ENCODE measurements around the gene E2F8.

E2F8 gene

DNA sequence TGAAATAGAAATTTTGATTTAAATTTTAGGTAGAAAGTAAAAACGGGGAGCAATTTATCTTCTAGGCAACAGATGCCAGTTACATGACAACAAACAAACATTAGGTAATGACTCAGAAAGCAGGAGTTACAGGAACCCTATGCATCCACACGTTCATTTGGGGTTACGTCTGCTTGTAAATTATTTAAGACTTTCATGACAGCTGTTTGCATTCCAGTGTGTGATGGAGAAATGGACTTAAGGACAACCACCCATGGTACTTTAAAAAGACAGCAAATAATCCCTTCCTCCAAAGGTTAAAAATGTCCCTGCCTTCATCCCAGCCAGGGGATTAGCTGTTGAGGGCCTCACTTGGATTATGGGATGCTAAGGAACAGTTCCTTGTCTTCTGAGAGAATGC, 11.8 kb downstream of the E2F8 start:
- TF ChIP-seq, protein P1, sequence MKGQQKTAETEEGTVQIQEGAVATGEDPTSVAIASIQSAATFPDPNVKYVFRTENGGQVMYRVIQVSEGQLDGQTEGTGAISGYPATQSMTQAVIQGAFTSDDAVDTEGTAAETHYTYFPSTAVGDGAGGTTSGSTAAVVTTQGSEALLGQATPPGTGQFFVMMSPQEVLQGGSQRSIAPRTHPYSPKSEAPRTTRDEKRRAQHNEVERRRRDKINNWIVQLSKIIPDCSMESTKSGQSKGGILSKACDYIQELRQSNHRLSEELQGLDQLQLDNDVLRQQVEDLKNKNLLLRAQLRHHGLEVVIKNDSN (IDR thresholded peaks at IDR 0.05), result no peak
- no peak for TF ChIP-seq RAD21 (IDR thresholded peaks at IDR 0.05; ENCODE audit: low read depth)
- no peak for TF ChIP-seq YY1 (IDR thresholded peaks at IDR 0.05; ENCODE audit: low read depth)
- TF ChIP-seq NFIC (IDR thresholded peaks at IDR 0.05), result no peak
- TF ChIP-seq, protein P2, sequence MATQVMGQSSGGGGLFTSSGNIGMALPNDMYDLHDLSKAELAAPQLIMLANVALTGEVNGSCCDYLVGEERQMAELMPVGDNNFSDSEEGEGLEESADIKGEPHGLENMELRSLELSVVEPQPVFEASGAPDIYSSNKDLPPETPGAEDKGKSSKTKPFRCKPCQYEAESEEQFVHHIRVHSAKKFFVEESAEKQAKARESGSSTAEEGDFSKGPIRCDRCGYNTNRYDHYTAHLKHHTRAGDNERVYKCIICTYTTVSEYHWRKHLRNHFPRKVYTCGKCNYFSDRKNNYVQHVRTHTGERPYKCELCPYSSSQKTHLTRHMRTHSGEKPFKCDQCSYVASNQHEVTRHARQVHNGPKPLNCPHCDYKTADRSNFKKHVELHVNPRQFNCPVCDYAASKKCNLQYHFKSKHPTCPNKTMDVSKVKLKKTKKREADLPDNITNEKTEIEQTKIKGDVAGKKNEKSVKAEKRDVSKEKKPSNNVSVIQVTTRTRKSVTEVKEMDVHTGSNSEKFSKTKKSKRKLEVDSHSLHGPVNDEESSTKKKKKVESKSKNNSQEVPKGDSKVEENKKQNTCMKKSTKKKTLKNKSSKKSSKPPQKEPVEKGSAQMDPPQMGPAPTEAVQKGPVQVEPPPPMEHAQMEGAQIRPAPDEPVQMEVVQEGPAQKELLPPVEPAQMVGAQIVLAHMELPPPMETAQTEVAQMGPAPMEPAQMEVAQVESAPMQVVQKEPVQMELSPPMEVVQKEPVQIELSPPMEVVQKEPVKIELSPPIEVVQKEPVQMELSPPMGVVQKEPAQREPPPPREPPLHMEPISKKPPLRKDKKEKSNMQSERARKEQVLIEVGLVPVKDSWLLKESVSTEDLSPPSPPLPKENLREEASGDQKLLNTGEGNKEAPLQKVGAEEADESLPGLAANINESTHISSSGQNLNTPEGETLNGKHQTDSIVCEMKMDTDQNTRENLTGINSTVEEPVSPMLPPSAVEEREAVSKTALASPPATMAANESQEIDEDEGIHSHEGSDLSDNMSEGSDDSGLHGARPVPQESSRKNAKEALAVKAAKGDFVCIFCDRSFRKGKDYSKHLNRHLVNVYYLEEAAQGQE (IDR thresholded peaks at IDR 0.05; ENCODE audit: low read depth), result no peak
- TF ChIP-seq TAF1 (IDR thresholded peaks at IDR 0.05; ENCODE audit: low read depth), result no peak
- no peak for TF ChIP-seq FOXM1 (IDR thresholded peaks at IDR 0.05; ENCODE audit: borderline replicate concordance, low read depth)
- TF ChIP-seq CEBPB (IDR thresholded peaks at IDR 0.05), result no peak
- TF ChIP-seq TCF12 (IDR thresholded peaks at IDR 0.05; ENCODE audit: low read depth), result no peak
- TF ChIP-seq MAX (IDR thresholded peaks at IDR 0.05), result no peak
- no peak for TF ChIP-seq TEAD4 (IDR thresholded peaks at IDR 0.05)
- TF ChIP-seq ZBTB7A (IDR thresholded peaks at IDR 0.05; ENCODE audit: low read depth), result no peak
- TF ChIP-seq EP300 (IDR thresholded peaks at IDR 0.05; ENCODE audit: borderline replicate concordance), result no peak
- TF ChIP-seq EGR1 (IDR thresholded peaks at IDR 0.05), result no peak
- no peak for TF ChIP-seq CREB1 (IDR thresholded peaks at IDR 0.05; ENCODE audit: low read depth)

- TF ChIP-seq EGR1 (IDR thresholded peaks at IDR 0.05), result no peak
- TF ChIP-seq CREB1 (IDR thresholded peaks at IDR 0.05; ENCODE audit: low read depth), result no peak
- TF ChIP-seq NFIC (IDR thresholded peaks at IDR 0.05), result no peak
- no peak for TF ChIP-seq EP300 (IDR thresholded peaks at IDR 0.05; ENCODE audit: borderline replicate concordance)
- TF ChIP-seq, protein P1 (IDR thresholded peaks at IDR 0.05), result no peak
- no peak for TF ChIP-seq TAF1 (IDR thresholded peaks at IDR 0.05; ENCODE audit: low read depth)
- TF ChIP-seq, protein P2 (IDR thresholded peaks at IDR 0.05; ENCODE audit: low read depth), result no peak
- TF ChIP-seq YY1 (IDR thresholded peaks at IDR 0.05; ENCODE audit: low read depth), result no peak
- no peak for TF ChIP-seq FOXM1 (IDR thresholded peaks at IDR 0.05; ENCODE audit: borderline replicate concordance, low read depth)
- no peak for TF ChIP-seq CEBPB (IDR thresholded peaks at IDR 0.05)
- TF ChIP-seq ZBTB7A (IDR thresholded peaks at IDR 0.05; ENCODE audit: low read depth), result no peak
- no peak for TF ChIP-seq TEAD4 (IDR thresholded peaks at IDR 0.05)
Observed at GRCh38 chr11:19226378-19227195, 14.2 kb downstream of the E2F8 start.

GRCh38 chr11:19225581-19225980, 15.2 kb downstream of the E2F8 start:
- TF ChIP-seq CREB1 (IDR thresholded peaks at IDR 0.05; ENCODE audit: low read depth), result no peak
- no peak for TF ChIP-seq ZBTB7A (IDR thresholded peaks at IDR 0.05; ENCODE audit: low read depth)

DNA sequence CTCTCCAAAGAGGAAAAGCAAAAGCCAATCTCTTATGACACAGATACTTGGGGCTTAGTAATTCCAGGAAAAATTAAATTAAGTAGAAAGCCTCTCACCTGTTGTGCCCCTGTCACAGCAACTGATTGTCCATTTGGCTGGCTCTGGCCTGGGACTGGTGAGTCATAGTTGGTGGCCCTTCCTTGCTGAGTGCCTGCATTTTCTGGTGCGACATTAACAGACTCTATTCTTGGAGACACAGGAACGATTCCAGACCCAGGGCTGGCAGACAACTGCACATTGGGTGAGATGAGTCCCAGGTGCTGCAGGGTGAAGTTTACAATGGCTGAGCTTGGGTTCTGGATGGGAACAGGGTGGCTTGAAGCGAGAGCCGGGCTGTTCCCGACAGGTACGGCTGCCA, 15.6 kb downstream of the E2F8 start:
- TF ChIP-seq FOXM1 (IDR thresholded peaks at IDR 0.05; ENCODE audit: borderline replicate concordance, low read depth) (no peak), TAF1 (IDR thresholded peaks at IDR 0.05; ENCODE audit: low read depth) (no peak), TCF12 (IDR thresholded peaks at IDR 0.05; ENCODE audit: low read depth) (no peak), NFIC (IDR thresholded peaks at IDR 0.05) (no peak), CREB1 (IDR thresholded peaks at IDR 0.05; ENCODE audit: low read depth) (no peak), CEBPB (IDR thresholded peaks at IDR 0.05) (no peak), ZBTB7A (IDR thresholded peaks at IDR 0.05; ENCODE audit: low read depth) (no peak), EGR1 (IDR thresholded peaks at IDR 0.05) (no peak), TEAD4 (IDR thresholded peaks at IDR 0.05) (no peak), RAD21 (IDR thresholded peaks at IDR 0.05; ENCODE audit: low read depth) (no peak), EP300 (IDR thresholded peaks at IDR 0.05; ENCODE audit: borderline replicate concordance) (no peak), YY1 (IDR thresholded peaks at IDR 0.05; ENCODE audit: low read depth) (no peak), MAX (IDR thresholded peaks at IDR 0.05) (no peak)
- TF ChIP-seq, protein P1 (IDR thresholded peaks at IDR 0.05), result no peak
- TF ChIP-seq, protein P2 (IDR thresholded peaks at IDR 0.05; ENCODE audit: low read depth), result no peak

Measured in Ishikawa (cell line).